Measurements from ENCODE around the gene LOX. TPM values are rescaled to one million over a fixed set of nuclear protein-coding genes. Genes with fewer than 3 reads are reported as not detected.

LOX gene
- total RNA-seq, 3 donors from 2014 or later (not counting 1 experiment from before 2014, with no cell fraction given) = 0.05 to 0.16 TPM; not detected in 1

- Mint-ChIP-seq H3K27me3 (ENCODE audit: low read depth in 2 of 2) (peaks cover 27 to 51% of the 10 kb centered on the region in 2 donors), H3K27ac (no peak overlapping the region), H3K4me3 (no peak overlapping the region), H3K36me3 (no peaks in the 10 kb centered on the region), H3K4me1 (peaks cover 7 to 8% of the 10 kb centered on the region in 2 donors), H3K9me3 (peaks cover 0 to 2% of the 10 kb centered on the region in 2 donors)
- TF ChIP-seq CTCF (IDR thresholded peaks at IDR 0.05) = no peak
- no peak for ATAC-seq
- intact Hi-C loops (cut with micrococcal nuclease) = no loop called here
- Histone ChIP-seq H3K4me1 (ENCODE audit: control insufficient read depth, insufficient read depth, low read length) (peaks cover 16% of the 10 kb centered on the region), H3K27ac (ENCODE audit: low read length) (no peak overlapping the region), H3K9me3 (ENCODE audit: control insufficient read depth, insufficient read depth, low read length) (no peaks in the 10 kb centered on the region), H3K4me3 (ENCODE audit: low read length) (no peak overlapping the region), H3K36me3 (ENCODE audit: control insufficient read depth, insufficient read depth, low read length) (no peaks in the 10 kb centered on the region), H3K27me3 (ENCODE audit: control insufficient read depth, insufficient read depth, low read length) (peaks cover 12% of the 10 kb centered on the region)
- WGBS (ENCODE audit: insufficient coverage) = 8% methylated on average over 2 of the region's 2 CpGs
- no peak for DNase-seq
These were observed 2.0 kb downstream of the LOX start for GRCh38 chr5:122076050-122076461.

- DNase-seq (no peak), ATAC-seq (no peak)
- intact Hi-C loops (cut with micrococcal nuclease) = no loop called here
- Mint-ChIP-seq H3K4me3 (no peak overlapping the region), H3K9me3 (no peaks in the 10 kb centered on the region), H3K27me3 (ENCODE audit: low read depth in 2 of 2) (peaks cover 18 to 35% of the 10 kb centered on the region in 2 donors), H3K4me1 (peaks cover 7 to 8% of the 10 kb centered on the region in 2 donors), H3K27ac (no peak overlapping the region), H3K36me3 (no peaks in the 10 kb centered on the region)
- peaks cover 16% of the 10 kb centered on the region for H3K4me1 ChIP-seq (ENCODE audit: control insufficient read depth, insufficient read depth, low read length)
- WGBS (ENCODE audit: insufficient coverage) = 50% methylated on average over 3 of the region's 3 CpGs
- H3K27me3 ChIP-seq (ENCODE audit: control insufficient read depth, insufficient read depth, low read length) = peaks cover 8% of the 10 kb centered on the region
- no peaks in the 10 kb centered on the region for H3K36me3 ChIP-seq (ENCODE audit: control insufficient read depth, insufficient read depth, low read length)
- no peak overlapping the region for H3K27ac ChIP-seq (ENCODE audit: low read length)
- H3K4me3 ChIP-seq (ENCODE audit: low read length) = no peak overlapping the region
- no peak for TF ChIP-seq CTCF (IDR thresholded peaks at IDR 0.05)
- H3K9me3 ChIP-seq (ENCODE audit: control insufficient read depth, insufficient read depth, low read length) = no peaks in the 10 kb centered on the region
These were observed 4.2 kb downstream of the LOX start for GRCh38 chr5:122073864-122074263.

- Mint-ChIP-seq H3K9me3 (no peaks in the 10 kb centered on the region), H3K4me3 (no peak overlapping the region), H3K4me1 (peaks cover 7 to 8% of the 10 kb centered on the region in 2 donors), H3K27ac (no peak overlapping the region), H3K36me3 (no peaks in the 10 kb centered on the region), H3K27me3 (ENCODE audit: low read depth in 2 of 2) (peaks cover 11 to 28% of the 10 kb centered on the region in 2 donors)
- no peaks in the 10 kb centered on the region for H3K36me3 ChIP-seq (ENCODE audit: control insufficient read depth, insufficient read depth, low read length)
- H3K4me1 ChIP-seq (ENCODE audit: control insufficient read depth, insufficient read depth, low read length) = peaks cover 12% of the 10 kb centered on the region
- 100% methylated on average over 1 of the region's 2 CpGs for WGBS (ENCODE audit: insufficient coverage)
- H3K4me3 ChIP-seq (ENCODE audit: low read length) = no peak overlapping the region
- no peak for ATAC-seq
- DNase-seq = no peak
- intact Hi-C loops (cut with micrococcal nuclease) = no loop called here
- TF ChIP-seq CTCF (IDR thresholded peaks at IDR 0.05) = no peak
- no peaks in the 10 kb centered on the region for H3K9me3 ChIP-seq (ENCODE audit: control insufficient read depth, insufficient read depth, low read length)
- H3K27me3 ChIP-seq (ENCODE audit: control insufficient read depth, insufficient read depth, low read length) = peaks cover 8% of the 10 kb centered on the region
- no peak overlapping the region for H3K27ac ChIP-seq (ENCODE audit: low read length)
These were observed 5.0 kb downstream of the LOX start for GRCh38 chr5:122073018-122073417.

GRCh38 chr5:122067390-122067789, 10.7 kb downstream of the LOX start:
- Histone ChIP-seq H3K4me1 (ENCODE audit: control insufficient read depth, insufficient read depth, low read length) (no peaks in the 10 kb centered on the region), H3K4me3 (ENCODE audit: low read length) (no peak overlapping the region), H3K27me3 (ENCODE audit: control insufficient read depth, insufficient read depth, low read length) (no peaks in the 10 kb centered on the region), H3K36me3 (ENCODE audit: control insufficient read depth, insufficient read depth, low read length) (no peaks in the 10 kb centered on the region), H3K9me3 (ENCODE audit: control insufficient read depth, insufficient read depth, low read length) (no peaks in the 10 kb centered on the region), H3K27ac (ENCODE audit: low read length) (no peak overlapping the region)
- H3K27me3 Mint-ChIP-seq (ENCODE audit: low read depth in 2 of 2) = no peaks in the 10 kb centered on the region
- DNase-seq (no peak), ATAC-seq (no peak)
- H3K4me3 Mint-ChIP-seq = no peak overlapping the region
- no peak for TF ChIP-seq CTCF (IDR thresholded peaks at IDR 0.05)
- 80% methylated on average over 1 of the region's 1 CpG for WGBS (ENCODE audit: insufficient coverage)
- no peaks in the 10 kb centered on the region for H3K36me3 Mint-ChIP-seq
- H3K9me3 Mint-ChIP-seq = peaks cover 0 to 3% of the 10 kb centered on the region in 2 donors
- H3K27ac Mint-ChIP-seq = no peak overlapping the region
- intact Hi-C loops (cut with micrococcal nuclease) = no loop called here
- H3K4me1 Mint-ChIP-seq = no peaks in the 10 kb centered on the region

All from natural killer cell (primary cell).